GM19372 (cell line): ENCODE results near the gene LCE1A.

Experiments
- ATAC-seq: cut with Tn5 transposase; IDR thresholded peaks from one replicate; pipeline ENCODE4 v1.9.1; 2021; ENCODE audit warnings: mild to moderate bottlenecking, low read depth, moderate library complexity; ENCODE audit not compliant: unreplicated experiment

The LCE1A gene

GRCh38 chr1:152869808-152870419, 42.6 kb downstream of the LCE1A start:
- ATAC-seq = no peak

- no peak for ATAC-seq
Measured at GRCh38 chr1:152870831-152871730, 43.8 kb downstream of the LCE1A start.

GRCh38 chr1:152871731-152872126, 44.5 kb downstream of the LCE1A start:
- no peak for ATAC-seq

GRCh38 chr1:152873495-152873894, 46.2 kb downstream of the LCE1A start:
- ATAC-seq = no peak

GRCh38 chr1:152876827-152877226, 49.6 kb downstream of the LCE1A start:
- ATAC-seq = no peak
